K562 treated with DMSO at 1 percent for 4 hours (cell line): ENCODE measurements around the gene PIK3R2. TPM values are rescaled to one million over a fixed set of nuclear protein-coding genes. Genes with fewer than 3 reads are reported as not detected.

Experiments used
- total RNA-seq: library from RNA; unstranded; fragments of 300-600 nt; gene quantifications from 2 replicates; pipeline ENCODE4 v1.2.3, GENCODE V29; 2022; ENCODE audit not compliant: insufficient read depth

Gene PIK3R2
- total RNA-seq: 10.9 and 18.2 TPM in 2 replicates

GRCh38 chr19:18152817-18153555, at the start of gene PIK3R2:
TSS of gene PIK3R2 (plus strand) at chr19:18153163. CDS start at chr19:18155880, 2,717 bp downstream.

DNA sequence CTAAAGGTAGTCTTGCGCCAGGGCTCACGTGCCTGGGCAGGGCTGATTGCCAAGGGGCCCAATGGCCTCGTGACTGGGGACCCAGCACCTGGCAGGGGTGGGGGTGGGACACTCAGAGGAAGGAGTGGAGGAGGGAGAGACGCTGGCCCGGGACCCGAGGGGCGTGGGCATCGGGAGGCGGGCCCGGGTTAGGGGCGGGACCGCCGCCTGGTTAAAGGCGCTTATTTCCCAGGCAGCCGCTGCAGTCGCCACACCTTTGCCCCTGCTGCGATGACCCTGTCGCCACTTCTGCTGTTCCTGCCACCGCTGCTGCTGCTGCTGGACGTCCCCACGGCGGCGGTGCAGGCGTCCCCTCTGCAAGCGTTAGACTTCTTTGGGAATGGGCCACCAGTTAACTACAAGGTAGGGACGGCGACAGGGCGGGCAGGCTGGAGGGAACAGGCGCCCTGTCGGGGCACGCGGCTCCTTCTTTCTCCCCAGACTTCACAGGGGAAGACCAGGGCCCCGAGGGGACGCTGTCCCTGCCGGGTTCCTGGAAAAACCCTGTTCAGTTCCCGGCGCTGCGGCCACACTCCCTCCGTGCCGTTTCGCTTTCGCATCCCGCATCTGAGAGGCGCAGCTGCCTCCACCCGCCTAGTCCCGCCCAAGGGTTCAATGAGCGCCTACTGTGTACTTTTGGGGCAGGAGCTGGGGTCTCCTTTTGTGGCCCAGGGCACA, 20.8 kb downstream of the PIK3R2 start, which contains the start of gene IFI30:
IFI30 (plus strand) TSS at position 242 of the 717 bp plus-strand sequence; CDS start at position 271, 29 bp downstream.

DNA sequence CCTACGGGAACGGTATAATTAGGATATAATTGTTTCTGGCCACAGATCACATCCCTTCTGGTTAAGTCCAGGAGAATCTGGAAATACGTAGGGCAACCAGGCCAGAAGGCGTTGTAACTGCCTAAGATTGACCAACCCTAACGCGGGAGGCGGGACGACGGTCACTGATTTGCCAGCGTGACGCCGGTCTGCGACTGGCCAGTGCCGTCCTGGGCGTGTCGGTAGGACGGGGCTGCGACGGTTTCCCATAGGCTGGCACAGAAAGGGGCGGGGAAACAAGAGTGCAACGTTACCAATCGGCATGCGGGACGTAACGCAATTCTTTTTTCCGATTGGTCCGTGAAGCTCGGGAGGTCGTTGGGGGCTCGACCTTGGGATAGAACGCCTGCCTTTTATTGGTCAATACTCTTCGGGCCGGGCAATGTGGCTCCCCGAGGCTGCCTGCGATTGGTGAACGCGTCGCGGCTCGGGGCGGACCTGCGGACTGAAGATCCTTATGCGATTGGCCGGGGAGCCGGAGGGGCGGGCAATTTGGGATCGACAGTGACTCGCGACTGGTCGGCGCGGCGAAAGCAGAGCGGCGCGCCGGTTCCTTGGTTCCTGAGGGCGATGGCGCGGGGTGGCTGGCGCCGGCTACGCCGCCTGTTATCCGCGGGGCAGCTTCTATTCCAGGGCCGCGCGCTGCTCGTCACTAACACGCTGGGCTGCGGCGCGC, 39.9 kb downstream of the PIK3R2 start, which contains the start of gene MPV17L2:
MPV17L2 (plus strand) TSS at position 546 of the 715 bp plus-strand sequence; CDS start at position 610, 64 bp downstream.

DNA sequence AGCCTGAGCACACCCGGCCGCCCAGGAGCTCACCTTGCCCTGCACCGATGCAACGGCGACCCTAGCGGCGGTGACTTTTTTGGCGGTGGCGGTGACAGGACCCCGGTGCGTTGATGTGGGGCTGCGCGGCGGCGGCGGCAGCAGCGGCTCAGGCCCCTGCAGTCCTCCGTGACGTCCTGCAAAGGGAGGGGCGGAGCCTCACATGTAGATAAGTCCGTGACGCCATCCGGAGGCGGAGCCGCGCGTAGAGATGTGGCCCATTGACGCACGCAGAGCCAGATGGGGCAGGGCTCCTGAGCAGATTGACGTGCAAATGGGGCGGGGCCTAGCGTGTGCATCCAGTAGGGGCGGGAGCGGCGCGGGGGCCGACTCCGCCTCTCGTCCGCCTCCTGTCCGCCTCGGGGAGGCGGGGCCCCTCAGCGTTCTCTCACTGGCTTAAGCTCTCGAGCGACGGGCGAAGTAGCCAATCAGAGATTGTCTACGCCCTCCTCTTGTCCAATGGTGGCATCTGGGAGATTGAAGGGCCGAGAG, 51.0 kb downstream of the PIK3R2 start, which contains the start of gene RAB3A:
RAB3A (minus strand) TSS at position 180 of the 531 bp plus-strand sequence. CDS start 1,302 bp downstream, outside the sequence.

Other genes with a start within 250 kb of the PIK3R2 start
- gene CCDC124, start 220.1 kb upstream of the PIK3R2 start, total RNA-seq: 116 TPM in 2 replicates
- 10.3 and 19.9 TPM in 2 replicates for gene KCNN1, start 186.1 kb upstream of the PIK3R2 start, total RNA-seq
- gene ARRDC2, start 145.0 kb upstream of the PIK3R2 start, total RNA-seq: 27.4 and 31.6 TPM in 2 replicates
- not detected in 2 replicates for gene IL12RB1, start 66.2 kb upstream of the PIK3R2 start, total RNA-seq
- gene MAST3, start 55.4 kb upstream of the PIK3R2 start, total RNA-seq: 10.6 and 11.1 TPM in 2 replicates
- 69.5 and 75.7 TPM in 2 replicates for gene IFI30, start 20.6 kb downstream of the PIK3R2 start, total RNA-seq
- 49.2 and 61.0 TPM in 2 replicates for gene MPV17L2, start 40.1 kb downstream of the PIK3R2 start, total RNA-seq
- 1.5 and 4.9 TPM in 2 replicates for gene RAB3A, start 50.9 kb downstream of the PIK3R2 start, total RNA-seq
- gene PDE4C, start 73.3 kb downstream of the PIK3R2 start, total RNA-seq: not detected in 2 replicates
- gene IQCN, start 121.3 kb downstream of the PIK3R2 start, total RNA-seq: 2.2 and 4.1 TPM in 2 replicates
- gene JUND, start 128.5 kb downstream of the PIK3R2 start, total RNA-seq: 156 and 226 TPM in 2 replicates
- gene LSM4, start 169.9 kb downstream of the PIK3R2 start, total RNA-seq: 297 and 319 TPM in 2 replicates
- 17.2 and 26.4 TPM in 2 replicates for gene PGPEP1, start 187.4 kb downstream of the PIK3R2 start, total RNA-seq
- gene GDF15, start 233.0 kb downstream of the PIK3R2 start, total RNA-seq: 320 and 331 TPM in 2 replicates
- gene LRRC25, start 244.5 kb downstream of the PIK3R2 start, total RNA-seq: 0.41 and 1.0 TPM in 2 replicates